GM18861 (cell line): ENCODE results near the gene ADAM10.
"Not testable (repeated sequence)": the region's sequence is repeated elsewhere in the genome, so short reads cannot be mapped to it uniquely, and the experiment has no call there.

ENCODE experiments used
- ATAC-seq: cut with Tn5 transposase; IDR thresholded peaks from one replicate; pipeline ENCODE4 v1.9.1; 2021; ENCODE audit not compliant: unreplicated experiment

ADAM10 gene

DNA sequence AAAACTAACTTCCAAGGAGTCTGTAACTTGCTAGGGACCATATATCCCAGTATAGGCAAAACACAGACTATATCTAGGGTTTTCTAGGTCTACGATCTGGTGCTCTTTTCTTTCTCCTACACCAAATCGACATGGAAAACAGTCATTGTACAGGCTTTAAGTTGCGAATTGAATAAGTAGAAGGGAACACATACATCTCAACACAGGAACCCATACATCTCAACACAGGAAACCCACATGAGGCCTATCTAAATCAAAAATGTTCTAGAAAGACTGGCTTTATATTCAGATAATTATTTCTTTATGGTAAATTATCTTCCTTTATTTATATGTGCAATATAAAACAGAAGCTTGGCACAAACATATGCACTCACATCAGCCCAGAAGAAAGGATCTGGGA is 126.6 kb downstream of the ADAM10 start:
- ATAC-seq = no peak

GRCh38 chr15:58620268-58620667 is 129.2 kb downstream of the ADAM10 start:
- not testable (repeated sequence) for ATAC-seq

DNA sequence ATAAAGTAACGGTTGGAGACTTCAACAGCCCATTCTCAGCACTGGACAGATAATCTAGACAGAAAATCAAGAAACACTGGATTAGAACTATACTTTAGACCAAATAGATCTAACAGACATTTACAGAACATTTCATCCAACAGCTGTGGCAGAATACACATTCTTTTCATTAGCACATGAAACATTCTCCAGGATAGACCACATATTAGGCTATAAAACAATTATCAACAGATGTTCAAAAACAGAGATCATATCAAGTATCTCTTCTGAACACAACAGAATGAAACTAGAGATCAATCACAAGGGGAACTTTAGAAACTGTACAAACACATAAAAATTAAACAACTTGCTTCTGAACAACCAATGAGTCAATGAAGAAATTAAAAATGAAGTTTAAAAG is 133.3 kb downstream of the ADAM10 start:
- ATAC-seq = no peak

DNA sequence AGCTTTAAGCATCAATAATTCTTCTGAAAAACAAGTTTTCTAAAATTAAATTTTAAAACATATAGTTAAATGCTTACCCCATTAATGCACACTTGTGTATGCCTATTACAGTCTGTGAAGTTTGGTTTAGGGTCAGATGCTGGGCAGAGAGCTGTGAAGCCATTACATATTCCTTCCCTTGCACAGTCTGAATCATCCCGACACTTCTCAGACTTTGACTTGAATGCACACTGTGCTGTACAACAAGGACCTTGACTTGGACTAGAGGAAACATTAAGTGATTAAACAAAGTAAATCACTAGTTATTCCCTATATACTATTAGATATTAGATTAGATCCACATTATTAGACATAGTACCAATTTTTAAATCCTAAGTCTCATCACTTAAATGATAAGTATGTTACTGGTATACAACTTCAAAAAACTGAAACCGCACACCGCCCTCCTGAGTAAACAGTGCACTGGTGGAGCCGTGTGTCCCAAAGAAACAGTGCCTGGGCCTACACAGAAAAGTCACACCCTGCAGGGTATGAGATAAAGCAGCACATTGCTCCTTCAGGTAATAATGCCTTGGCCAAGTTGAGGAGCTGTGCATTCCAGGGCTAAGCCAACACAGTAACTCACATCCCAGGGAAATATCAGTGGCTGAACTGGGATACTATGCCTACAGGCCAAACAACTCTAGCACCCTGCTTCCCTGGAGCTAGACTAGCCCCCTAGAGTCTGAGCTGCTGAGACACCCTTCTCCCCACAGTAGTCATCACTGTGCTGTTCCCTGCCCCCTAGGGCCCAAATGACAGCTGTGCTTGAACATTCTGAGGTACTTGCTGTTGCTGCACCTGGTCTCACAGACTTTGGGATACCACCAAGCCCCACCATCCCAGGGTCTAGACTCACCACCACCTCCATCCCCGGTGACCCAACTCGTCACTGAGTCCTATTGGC is 137.5 kb downstream of the ADAM10 start:
- no peak for ATAC-seq

DNA sequence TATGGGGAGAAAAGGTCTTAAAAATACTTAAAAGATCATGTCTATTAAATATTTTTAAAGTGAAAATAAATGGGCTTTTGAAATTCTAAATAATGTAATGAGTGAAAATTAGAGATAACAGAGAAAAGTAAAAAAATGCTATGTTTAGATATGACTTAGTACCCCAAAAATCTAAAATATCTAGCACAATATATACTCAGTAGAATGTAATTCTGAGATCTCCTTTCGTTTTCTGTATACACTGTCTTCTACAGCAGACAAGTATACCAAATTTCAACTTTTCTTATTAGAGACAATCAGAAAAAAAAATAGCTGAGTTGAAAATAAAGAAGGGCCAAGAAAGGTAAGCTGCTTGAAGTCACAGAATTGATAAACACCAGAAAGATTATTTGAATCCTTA is 140.8 kb downstream of the ADAM10 start:
- no peak for ATAC-seq

GRCh38 chr15:58608129-58608590 is 141.3 kb downstream of the ADAM10 start:
- ATAC-seq = no peak

- no peak for ATAC-seq
Measured at GRCh38 chr15:58606577-58607080, 142.9 kb downstream of the ADAM10 start.

DNA sequence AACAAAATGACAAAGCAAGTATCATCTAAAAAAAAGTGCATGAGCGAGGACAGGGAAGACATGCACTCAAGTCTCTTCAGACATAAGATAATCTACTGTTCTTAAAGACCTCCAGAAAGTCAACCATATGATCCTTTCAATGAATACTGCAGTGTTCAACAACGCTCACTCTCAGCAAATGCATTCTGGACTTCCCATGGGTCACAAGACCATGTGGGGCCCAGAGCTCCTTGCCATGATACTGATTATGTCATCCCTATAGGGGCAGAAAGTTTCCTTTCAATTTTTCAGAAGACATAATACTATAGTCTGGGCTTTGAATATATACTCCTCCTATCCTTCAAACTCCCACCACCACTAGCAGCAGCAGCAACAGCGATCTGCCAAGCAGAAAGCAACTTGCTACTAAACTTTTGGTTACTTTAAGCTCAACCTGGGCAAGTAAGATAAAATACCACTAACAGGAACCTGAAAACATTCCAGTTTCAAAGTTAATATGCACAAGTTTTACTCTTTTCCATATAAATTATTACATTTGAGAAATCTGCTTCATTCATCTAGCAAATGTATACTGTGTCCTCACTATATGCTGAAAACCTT is 143.5 kb downstream of the ADAM10 start:
- ATAC-seq = no peak

DNA sequence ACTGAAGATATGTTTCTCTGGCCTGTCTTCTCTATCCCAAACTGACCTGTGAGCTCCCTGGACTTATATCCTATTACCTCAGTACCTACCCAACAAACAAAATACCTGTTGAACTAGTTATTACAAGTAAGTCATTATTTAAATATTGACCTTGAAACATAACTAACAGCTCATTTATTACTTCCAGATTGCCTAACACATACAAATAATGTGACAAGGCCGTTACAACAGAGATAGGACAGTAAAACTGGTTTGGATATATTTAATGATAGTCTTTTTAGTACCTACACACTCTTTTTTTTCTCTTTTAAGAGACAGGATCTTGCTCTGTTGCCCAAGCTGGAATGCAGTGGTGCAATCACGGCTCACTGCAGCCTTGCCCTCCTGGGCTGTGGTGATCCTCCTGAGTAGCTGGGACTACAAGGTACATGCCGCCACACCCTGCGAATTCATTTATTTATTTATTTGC is 145.0 kb downstream of the ADAM10 start:
- no peak for ATAC-seq

GRCh38 chr15:58603927-58604326 is 145.6 kb downstream of the ADAM10 start:
- ATAC-seq = not testable (repeated sequence)

- ATAC-seq = no peak
Measured at GRCh38 chr15:58602823-58603222, 146.7 kb downstream of the ADAM10 start.

- no peak for ATAC-seq
Measured at GRCh38 chr15:58598829-58599210, 150.7 kb downstream of the ADAM10 start.

DNA sequence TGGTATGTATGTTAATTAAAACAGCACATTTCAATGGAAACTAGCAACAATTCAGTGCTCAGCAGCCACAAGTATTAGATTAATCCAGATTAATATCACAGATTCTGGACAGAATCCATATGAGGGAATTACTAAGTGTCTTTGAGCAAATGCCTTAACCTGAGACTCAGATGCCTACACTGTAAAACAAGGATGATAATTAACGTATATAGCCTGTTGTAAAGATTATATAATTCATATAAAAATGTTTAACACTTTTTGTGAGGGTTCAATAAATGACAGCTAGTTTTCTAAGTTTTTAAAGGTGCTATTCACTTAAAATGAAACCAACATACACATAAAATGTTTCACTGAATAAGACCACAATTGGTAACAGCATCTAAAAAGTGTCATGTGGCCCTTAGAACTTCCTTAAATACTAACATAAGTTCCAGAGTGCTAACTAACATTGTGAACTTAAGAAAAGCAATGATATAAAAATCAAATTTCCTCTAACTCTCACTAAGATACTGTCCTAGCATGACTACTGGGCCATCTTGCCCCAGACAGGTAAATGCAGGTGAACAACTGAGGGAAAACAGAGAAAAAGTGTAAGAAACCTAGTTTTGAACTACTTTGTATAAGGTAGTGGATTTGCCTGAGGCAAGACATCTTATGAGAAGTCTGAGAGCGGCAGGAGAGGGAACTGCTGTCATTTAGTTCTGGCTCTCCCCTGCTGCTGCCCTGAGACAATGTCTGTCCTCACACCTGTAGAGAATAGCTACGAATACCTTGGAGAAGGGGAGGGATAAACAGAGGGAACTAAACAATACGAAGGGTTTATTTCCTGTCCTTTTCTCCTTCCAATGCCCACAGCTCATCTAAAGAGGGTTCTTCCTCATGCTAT is 151.3 kb downstream of the ADAM10 start:
- no peak for ATAC-seq

- no peak for ATAC-seq
Measured at GRCh38 chr15:58595516-58596263, 153.8 kb downstream of the ADAM10 start.

DNA sequence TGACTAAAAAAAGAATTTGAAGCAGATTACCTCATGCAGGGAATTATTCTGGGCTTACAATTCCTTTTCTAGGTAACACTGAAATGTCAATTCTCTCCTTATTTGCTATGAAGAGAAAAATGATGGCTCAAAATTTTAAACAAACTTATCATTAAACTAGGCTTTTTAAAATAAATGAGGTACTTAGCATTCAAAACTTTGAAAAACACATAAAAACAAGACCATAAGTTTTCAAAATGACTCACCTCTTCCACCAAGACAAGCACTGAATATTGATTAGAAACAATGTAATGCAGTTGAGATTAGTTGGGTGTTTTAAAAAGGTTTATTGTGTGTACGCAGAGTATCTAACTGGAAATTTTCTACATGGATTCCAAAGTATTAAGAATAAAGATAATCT is 154.6 kb downstream of the ADAM10 start:
- no peak for ATAC-seq

GRCh38 chr15:58593870-58594269 is 155.6 kb downstream of the ADAM10 start:
- ATAC-seq = no peak

DNA sequence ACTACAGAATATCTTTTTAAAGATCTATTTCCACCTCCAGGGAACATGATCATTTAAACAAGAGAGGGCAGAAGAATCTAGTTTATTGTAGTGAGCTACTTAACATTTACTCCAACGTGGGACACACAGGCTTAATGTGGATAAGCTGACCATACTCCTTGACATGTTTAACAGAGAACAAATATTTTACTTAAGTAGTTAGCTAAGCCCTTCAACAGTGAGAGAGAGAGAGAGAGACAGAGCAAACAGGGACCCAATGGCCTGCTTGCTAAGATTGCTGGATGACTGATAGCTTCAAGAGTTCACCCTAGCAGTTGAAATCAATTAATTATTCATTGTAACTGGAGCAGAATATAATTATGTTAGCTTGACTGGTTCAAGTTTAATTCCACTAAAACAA is 158.6 kb downstream of the ADAM10 start:
- ATAC-seq = no peak

DNA sequence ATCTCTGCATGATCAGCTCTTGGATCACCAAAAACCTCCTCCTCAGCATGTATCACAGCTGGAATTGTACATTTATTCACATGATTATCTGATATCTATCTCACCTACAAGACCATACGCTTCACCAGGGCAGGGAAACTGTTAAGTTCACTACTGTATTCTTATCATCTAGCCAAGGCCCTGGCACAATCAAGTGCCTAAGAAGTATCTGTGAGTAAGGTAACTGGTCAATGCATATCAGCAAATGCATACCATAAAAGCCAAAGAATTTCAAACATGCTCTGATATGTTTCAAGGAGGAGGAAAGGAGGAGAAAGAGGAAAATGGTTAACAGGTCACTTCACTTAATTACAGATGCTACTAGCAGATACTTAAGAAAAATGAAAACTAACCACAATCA is 159.3 kb downstream of the ADAM10 start:
- ATAC-seq = no peak

DNA sequence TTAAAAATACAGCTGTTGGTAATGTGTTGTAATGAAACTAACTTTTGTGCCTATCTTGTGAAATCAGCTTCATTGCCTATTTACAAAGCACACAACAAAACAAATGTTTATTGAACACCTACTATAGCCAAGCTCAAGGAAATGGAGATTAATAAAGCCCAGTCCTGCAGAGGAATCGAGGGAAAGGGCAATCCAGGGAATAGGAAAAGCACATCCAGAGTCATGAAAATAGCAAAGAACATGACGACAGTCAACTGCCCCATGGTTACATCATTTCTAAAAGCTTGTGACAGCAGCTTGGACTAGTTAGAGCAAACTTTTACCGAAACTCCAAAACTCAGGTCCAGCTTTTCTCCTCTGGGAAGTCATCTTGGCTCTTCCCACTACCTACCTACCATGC is 160.5 kb downstream of the ADAM10 start:
- no peak for ATAC-seq

DNA sequence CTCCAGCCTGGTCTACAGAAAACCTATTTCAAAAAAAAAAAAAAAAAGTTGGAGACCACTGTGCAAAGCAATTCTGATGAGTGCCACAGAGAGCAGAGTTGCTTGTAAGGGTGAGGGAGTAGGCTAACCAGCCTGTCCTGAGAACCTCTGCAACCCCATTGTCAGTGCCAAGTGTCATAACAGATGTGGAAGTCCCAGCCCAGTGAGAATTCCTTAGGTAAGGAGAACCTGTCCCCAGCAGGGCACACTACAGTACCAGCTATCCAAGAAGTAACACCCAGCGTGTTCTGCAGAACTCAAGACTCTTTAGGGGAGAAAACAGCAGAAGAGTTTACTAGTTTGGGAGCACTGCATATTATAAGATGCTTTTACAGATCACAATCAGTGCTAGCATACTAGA is 161.4 kb downstream of the ADAM10 start:
- no peak for ATAC-seq
